Hepatocyte (in vitro differentiated cells): ENCODE results near the gene KDELR1.

Experiments used
- EZH2 ChIP-seq: fragments of 200-600 bp; sonication (generic); IDR thresholded peaks from 2 replicates; pipeline ENCODE4 v1.6.1; 2016; ENCODE audit warnings: antibody characterized with exemption, mild to moderate bottlenecking, borderline replicate concordance
- TF ChIP-seq, protein P1 (sequence below): fragments of 200-600 bp; sonication (generic); IDR thresholded peaks from 2 replicates; pipeline ENCODE4 v1.5.1; 2016; ENCODE audit warnings: antibody characterized with exemption, mild to moderate bottlenecking; ENCODE audit not compliant: poor library complexity

DNA sequence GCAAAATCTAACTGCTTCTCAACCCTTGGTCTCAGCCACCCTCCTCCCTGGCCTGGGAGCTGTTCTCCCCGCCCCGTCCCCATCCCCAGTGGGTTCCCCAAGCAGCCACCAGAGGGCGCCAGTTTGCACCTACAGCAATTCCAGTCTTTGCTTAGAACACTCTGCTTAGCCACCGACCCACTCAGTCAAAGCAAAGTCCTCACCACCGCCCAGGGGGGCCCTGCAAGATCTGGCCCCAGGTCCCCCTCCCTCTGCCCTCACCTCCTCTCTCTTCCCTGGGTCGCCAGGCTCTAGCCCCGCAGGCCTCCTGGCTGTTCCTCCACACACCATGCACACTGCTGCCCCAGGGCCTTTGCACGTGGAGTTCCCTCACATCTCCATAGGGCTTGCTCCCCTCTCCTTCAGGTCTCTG, 40.0 kb downstream of the KDELR1 start:
- TF ChIP-seq, protein P1, sequence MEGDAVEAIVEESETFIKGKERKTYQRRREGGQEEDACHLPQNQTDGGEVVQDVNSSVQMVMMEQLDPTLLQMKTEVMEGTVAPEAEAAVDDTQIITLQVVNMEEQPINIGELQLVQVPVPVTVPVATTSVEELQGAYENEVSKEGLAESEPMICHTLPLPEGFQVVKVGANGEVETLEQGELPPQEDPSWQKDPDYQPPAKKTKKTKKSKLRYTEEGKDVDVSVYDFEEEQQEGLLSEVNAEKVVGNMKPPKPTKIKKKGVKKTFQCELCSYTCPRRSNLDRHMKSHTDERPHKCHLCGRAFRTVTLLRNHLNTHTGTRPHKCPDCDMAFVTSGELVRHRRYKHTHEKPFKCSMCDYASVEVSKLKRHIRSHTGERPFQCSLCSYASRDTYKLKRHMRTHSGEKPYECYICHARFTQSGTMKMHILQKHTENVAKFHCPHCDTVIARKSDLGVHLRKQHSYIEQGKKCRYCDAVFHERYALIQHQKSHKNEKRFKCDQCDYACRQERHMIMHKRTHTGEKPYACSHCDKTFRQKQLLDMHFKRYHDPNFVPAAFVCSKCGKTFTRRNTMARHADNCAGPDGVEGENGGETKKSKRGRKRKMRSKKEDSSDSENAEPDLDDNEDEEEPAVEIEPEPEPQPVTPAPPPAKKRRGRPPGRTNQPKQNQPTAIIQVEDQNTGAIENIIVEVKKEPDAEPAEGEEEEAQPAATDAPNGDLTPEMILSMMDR: peak; percentile 67
- TF ChIP-seq EZH2: no peak
